Testis (tissue), 2 donors: ENCODE data around the gene ADAMTSL5.

Experiments
- CTCF ChIP-seq, 3 experiments: fragments of 450-650 bp in 2 of 3; fragments of 200-600 bp in 1 of 3; sonication (generic) in 1 of 3; IDR thresholded peaks; one replicate each; pipeline ENCODE4 v1.5.1; 2016 to 2019; ENCODE audit warnings: antibody characterized with exemption in 3 of 3, mild to moderate bottlenecking in 2 of 3, moderate library complexity in 1 of 3
- POLR2A ChIP-seq: fragments of 450-650 bp; IDR thresholded peaks from one replicate; pipeline ENCODE4 v1.6.1; 2017; ENCODE audit warnings: antibody characterized with exemption, mild to moderate bottlenecking, moderate library complexity

- TF ChIP-seq CTCF (IDR thresholded peaks at IDR 0.05) (no peak), POLR2A (no peak)
Measured at GRCh38 chr19:1532003-1532402, 19.2 kb upstream of the ADAMTSL5 start.
